ENCODE results near the gene EXD3. TPM values are rescaled to one million over a fixed set of nuclear protein-coding genes. Genes with fewer than 3 reads are reported as not detected.
A peak's percentile ranks its signal among the peaks of the same experiment; 100 is the strongest.

EXD3 gene
- total and polyA plus RNA-seq, 2 of the 13 experiments (the other 11 are each of a cell fraction or from before 2014, with no cell fraction given) = 2.7 to 4.8 TPM

- TF ChIP-seq ZNF414 (CRISPR knock-in tag; IDR thresholded peaks at IDR 0.05) (peak; percentile 78), ZBTB44 (CRISPR knock-in tag; IDR thresholded peaks at IDR 0.05) (no peak), KLF9 (CRISPR knock-in tag; IDR thresholded peaks at IDR 0.05; ENCODE audit: low read depth) (0 out of 2 replicates have a peak, but pooled peaks have one; percentile 68), ZNF296 (CRISPR knock-in tag; conservative IDR thresholded peaks at IDR 0.05) (no peak), ZNF431 (CRISPR knock-in tag; IDR thresholded peaks at IDR 0.05; ENCODE audit: borderline replicate concordance, low read depth) (peak; percentile 58; the same call in 1 of the 2 replicates), ZC3H4 (CRISPR knock-in tag; IDR thresholded peaks at IDR 0.05; ENCODE audit: borderline replicate concordance) (no peak), GPN1 (CRISPR knock-in tag; IDR thresholded peaks at IDR 0.05; ENCODE audit: borderline replicate concordance) (no peak), AHDC1 (CRISPR knock-in tag; IDR thresholded peaks at IDR 0.05; ENCODE audit: borderline replicate concordance) (no peak), HNRNPK (IDR thresholded peaks at IDR 0.05; ENCODE audit: low read depth, low read length, poor library complexity, severe bottlenecking) (no peak), AFF4 (CRISPR knock-in tag; IDR thresholded peaks at IDR 0.05) (no peak), ETV6 (CRISPR knock-in tag; conservative IDR thresholded peaks at IDR 0.05) (no peak; the same call in none of the 2 replicates), SIN3B (IDR thresholded peaks at IDR 0.05; ENCODE audit: low read length) (no peak), SKIL (CRISPR knock-in tag; IDR thresholded peaks at IDR 0.05; ENCODE audit: borderline replicate concordance) (no peak; the same call in 1 of the 2 replicates), KLF11 (CRISPR knock-in tag; IDR thresholded peaks at IDR 0.05) (peak; percentile 74; the same call in 1 of the 2 replicates)
These were observed 145.5 kb downstream of the EXD3 start, which contains the start of gene TOR4A (continued) for GRCh38 chr9:137277329-137278041.
